Uterus (tissue), 2 donors: Measurements from ENCODE around the gene PRSS35.
"Not testable (repeated sequence)": the region's sequence is repeated elsewhere in the genome, so short reads cannot be mapped to it uniquely, and the experiment has no call there.

Experiments
- CTCF ChIP-seq, 4 experiments: fragments of 200-600 bp in 2 of 4; fragments of 450-650 bp in 2 of 4; sonication (generic) in 2 of 4; IDR thresholded peaks; one replicate each; pipeline ENCODE4 v1.5.1; 2016 to 2019; ENCODE audit warnings: antibody characterized with exemption in 4 of 4, mild to moderate bottlenecking in 2 of 4, moderate library complexity in 1 of 4
- POLR2A ChIP-seq, 2 donors: fragments of 450-650 bp; IDR thresholded peaks; one replicate each; pipeline ENCODE4 v1.6.1; 2016; ENCODE audit warnings: antibody characterized with exemption in 2 of 2, mild to moderate bottlenecking in 1 of 2, moderate library complexity in 1 of 2

GRCh38 chr6:83550482-83550881 lies 38.1 kb downstream of the PRSS35 start:
- TF ChIP-seq CTCF, POLR2A (IDR thresholded peaks at IDR 0.05): not testable (repeated sequence)
